OCI-LY7 (cell line): ENCODE data around the gene TULP4.

Experiments
- CTCF ChIP-seq: fragments of 200-600 bp; sonication (generic); conservative IDR thresholded peaks from 2 replicates; pipeline ENCODE4 v1.5.1; 2014; ENCODE audit warnings: mild to moderate bottlenecking, antibody characterized with exemption, low read length, moderate library complexity, mixed read lengths
- EZH2phosphoT487 ChIP-seq: fragments of 200-600 bp; sonication (generic); IDR thresholded peaks from 2 replicates; pipeline ENCODE4 v1.6.1; 2018; ENCODE audit warnings: low read depth, borderline replicate concordance, mild to moderate bottlenecking, mixed run types, antibody characterized with exemption, low read length, moderate library complexity, mixed read lengths

GRCh38 chr6:158492881-158493280, 180.6 kb downstream of the TULP4 start:
- no peak for TF ChIP-seq CTCF
- no peak for TF ChIP-seq EZH2phosphoT487
